CD4-positive, alpha-beta memory T cell (primary cell): ENCODE measurements around the gene FANCC. TPM values are rescaled to one million over a fixed set of nuclear protein-coding genes. Genes with fewer than 3 reads are reported as not detected.

Experiments used
- CTCF ChIA-PET: fragments of 350-600 bp; sonication (Branson Sonifier 250); formaldehyde crosslinking; loops from one replicate; lab custom pipeline; 2021; ENCODE audit warnings: inconsistent platforms; ENCODE audit not compliant: partially characterized antibody; lab: Charles Lee
- POLR2A ChIA-PET: fragments of 350-600 bp; sonication (Branson Sonifier 250); formaldehyde crosslinking; loops from one replicate; lab custom pipeline; 2021; ENCODE audit not compliant: partially characterized antibody; lab: Charles Lee
- DNase-seq, 5 donors: peaks; one replicate each; pipeline versions ENCODE4 v3.0.0 to v3.0.0-alpha.2; 2020 to 2022; ENCODE audit warnings: mixed read lengths in 1 of 5
- H3K27ac ChIP-seq: one replicate; pipeline ENCODE4 v1.7.0; 2013; ENCODE audit warnings: low read depth, low read length
- H3K27me3 ChIP-seq: 2 replicates; pipeline ENCODE4 v1.7.0; 2013; ENCODE audit warnings: mild to moderate bottlenecking, low read length, moderate library complexity; ENCODE audit not compliant: insufficient read depth
- H3K36me3 ChIP-seq: 2 replicates; pipeline ENCODE4 v1.7.0; 2013; ENCODE audit warnings: mild to moderate bottlenecking, low read length, moderate library complexity; ENCODE audit not compliant: insufficient read depth
- H3K4me1 ChIP-seq: 2 replicates; pipeline ENCODE4 v1.7.0; 2013; ENCODE audit warnings: mild to moderate bottlenecking, low read length, moderate library complexity; ENCODE audit not compliant: insufficient read depth
- H3K4me3 ChIP-seq, 2 donors: one replicate each; pipeline ENCODE4 v1.7.0; 2013; ENCODE audit warnings: low read length in 2 of 2, mild to moderate bottlenecking in 1 of 2
- H3K9me3 ChIP-seq, 2 donors: one replicate each; pipeline ENCODE4 v1.7.0; 2013; ENCODE audit warnings: low read length in 2 of 2, control low read depth in 1 of 2; ENCODE audit not compliant: control insufficient read depth in 1 of 2
- H3K27ac Mint-ChIP-seq, 7 donors: one replicate each; pipeline ENCODE4 v1.8.0; 2020 to 2021; ENCODE audit warnings: mixed read lengths in 7 of 7, mild to moderate bottlenecking in 6 of 7, inconsistent platforms in 3 of 7, moderate library complexity in 3 of 7
- H3K27me3 Mint-ChIP-seq, 2 donors: one replicate each; pipeline ENCODE4 v1.8.0; 2020 to 2021; ENCODE audit warnings: mixed read lengths in 2 of 2
- H3K36me3 Mint-ChIP-seq, 2 donors: one replicate each; pipeline ENCODE4 v1.8.0; 2020 to 2021; ENCODE audit warnings: mixed read lengths in 2 of 2, inconsistent platforms in 1 of 2, mild to moderate bottlenecking in 1 of 2
- H3K4me1 Mint-ChIP-seq, 4 donors: one replicate each; pipeline ENCODE4 v1.8.0; 2020 to 2021; ENCODE audit warnings: mixed read lengths in 4 of 4, mild to moderate bottlenecking in 1 of 4
- H3K4me3 Mint-ChIP-seq, 8 donors: one replicate each; pipeline ENCODE4 v1.8.0; 2020 to 2021; ENCODE audit warnings: mixed read lengths in 8 of 8, mild to moderate bottlenecking in 7 of 8, moderate library complexity in 6 of 8, inconsistent platforms in 3 of 8
- H3K9me3 Mint-ChIP-seq, 8 donors: one replicate each; pipeline ENCODE4 v1.8.0; 2020 to 2021; ENCODE audit warnings: mixed read lengths in 8 of 8, mild to moderate bottlenecking in 5 of 8, inconsistent platforms in 3 of 8, moderate library complexity in 1 of 8
- intact Hi-C: fragments of 100-400 bp; cut with micrococcal nuclease; formaldehyde crosslinking; loops from one replicate; pipeline ENCODE4 v1.15.1; 2023
- polyA plus RNA-seq, 2 donors: library from polyadenylated mRNA; unstranded; fragments of 300-500 nt; fragmentation: Illumina TruSeq; gene quantifications; one replicate each; pipeline ENCODE4 v1.2.3, GENCODE V29; 2021
- total RNA-seq, 2 experiments: library from RNA; stranded (reverse); gene quantifications; one replicate each; pipeline ENCODE4 v1.2.3, GENCODE V29; 2021

FANCC gene
- total and polyA plus RNA-seq, 4 experiments from 2014 or later = 0.77 to 4.9 (median 3.6) TPM

DNA sequence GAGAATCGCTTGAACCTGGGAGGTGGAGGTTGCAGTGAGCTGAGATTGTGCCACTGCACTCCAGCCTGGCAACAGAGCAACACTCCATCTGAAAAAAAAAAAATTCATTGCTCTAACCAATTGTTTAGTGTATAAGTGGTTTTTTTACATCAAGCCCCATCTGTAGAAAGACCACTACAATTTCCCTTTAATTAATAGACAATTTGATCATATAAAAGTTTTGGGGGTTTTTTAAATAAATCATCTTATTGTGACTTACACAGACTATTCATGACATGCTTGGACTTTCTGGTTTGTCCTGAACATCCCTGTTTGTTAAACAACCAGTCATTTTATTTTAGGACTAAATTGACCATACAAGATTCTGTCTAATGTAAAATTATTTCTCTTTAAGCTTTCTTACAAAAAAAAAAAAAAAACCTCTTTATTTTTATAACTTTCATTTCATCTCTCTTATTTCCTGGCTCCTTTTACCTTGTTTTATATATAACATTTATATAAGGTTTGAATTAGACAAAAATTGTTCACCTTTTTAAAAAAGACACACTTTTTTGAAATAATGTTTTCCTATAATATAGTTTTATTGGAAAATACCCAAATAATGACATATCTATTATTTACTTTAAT lies 9.8 kb upstream of the FANCC start:
- Histone ChIP-seq H3K4me1 (no peaks in the 10 kb centered on the region), H3K36me3 (no peaks in the 10 kb centered on the region), H3K4me3 (no peak overlapping the region), H3K27me3 (no peaks in the 10 kb centered on the region), H3K27ac (no peak overlapping the region), H3K9me3 (no peaks in the 10 kb centered on the region)
- H3K27me3 Mint-ChIP-seq = peaks cover 7 to 11% of the 10 kb centered on the region in 2 donors
- H3K9me3 Mint-ChIP-seq = peaks cover 0 to 13% (median 6%) of the 10 kb centered on the region in 8 donors
- no peaks in the 10 kb centered on the region for H3K4me1 Mint-ChIP-seq
- ChIA-PET POLR2A (no interaction called here), CTCF (no interaction called here)
- intact Hi-C loops = no loop called here
- H3K36me3 Mint-ChIP-seq = no peaks in the 10 kb centered on the region
- no peak overlapping the region for H3K27ac Mint-ChIP-seq
- no peak overlapping the region for H3K4me3 Mint-ChIP-seq
- no peak for DNase-seq

DNA sequence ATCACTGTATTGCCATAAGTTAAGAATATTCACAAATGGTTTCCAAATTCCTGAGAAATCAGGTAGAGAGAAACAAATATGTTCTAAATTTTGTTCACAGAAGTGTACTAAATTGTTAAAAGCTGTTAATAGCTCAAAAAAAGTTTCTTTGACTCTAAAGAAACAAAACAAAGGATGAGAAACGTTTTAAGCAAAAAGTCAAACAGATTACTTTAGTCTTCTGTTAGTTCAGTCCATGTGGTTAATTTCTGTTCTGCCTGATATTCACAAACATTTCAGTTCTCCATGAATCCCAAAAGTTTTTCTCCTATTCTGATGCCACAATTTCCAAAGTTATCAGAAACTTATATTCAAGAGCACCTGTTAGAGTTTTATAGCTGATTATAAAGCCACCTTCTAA lies 7.7 kb upstream of the FANCC start:
- Mint-ChIP-seq H3K36me3 (no peaks in the 10 kb centered on the region), H3K9me3 (peaks cover 0 to 13% (median 6%) of the 10 kb centered on the region in 8 donors), H3K27ac (no peak overlapping the region), H3K27me3 (peaks cover 0 to 4% of the 10 kb centered on the region in 2 donors), H3K4me1 (no peaks in the 10 kb centered on the region), H3K4me3 (no peak overlapping the region)
- no peaks in the 10 kb centered on the region for H3K4me1 ChIP-seq
- no peaks in the 10 kb centered on the region for H3K36me3 ChIP-seq
- intact Hi-C loops = no loop called here
- ChIA-PET POLR2A (no interaction called here), CTCF (interaction anchor here (0.8 kb wide), 1 partner anchor 11 kb away, joined by 3 read pairs; no protein-coding TSS in a partner anchor)
- H3K27ac ChIP-seq = no peak overlapping the region
- no peaks in the 10 kb centered on the region for H3K27me3 ChIP-seq
- H3K9me3 ChIP-seq = no peaks in the 10 kb centered on the region
- DNase-seq = no peak
- no peak overlapping the region for H3K4me3 ChIP-seq

- Histone ChIP-seq H3K27ac (peak overlapping the region; percentile 67), H3K4me1 (peaks cover 15% of the 10 kb centered on the region), H3K9me3 (no peaks in the 10 kb centered on the region), H3K36me3 (no peaks in the 10 kb centered on the region), H3K27me3 (no peaks in the 10 kb centered on the region), H3K4me3 (peak overlapping the region in 1 of 2 donors; percentile 55)
- CTCF ChIA-PET = no interaction called here
- Mint-ChIP-seq H3K4me3 (peak overlapping the region; percentile 91 to 98 (median 93)), H3K27ac (peak overlapping the region; percentile 80 to 95 (median 89)), H3K9me3 (no peaks in the 10 kb centered on the region), H3K27me3 (no peaks in the 10 kb centered on the region), H3K36me3 (peaks cover 0 to 6% of the 10 kb centered on the region in 2 donors), H3K4me1 (peaks cover 5 to 21% (median 14%) of the 10 kb centered on the region in 4 donors)
- POLR2A ChIA-PET = interaction anchor here (1.0 kb wide), 1 partner anchor 558 kb away, joined by 3 read pairs; the partner anchor contains the start of gene ERCC6L2
- no peak for DNase-seq
- intact Hi-C loops = loop anchor here (2.0 kb wide), 2 partner anchors 193 to 591 kb away; partner anchors contain the start of gene AOPEP
Observed at GRCh38 chr9:95317893-95318211, 343 bp upstream of the FANCC start.

DNA sequence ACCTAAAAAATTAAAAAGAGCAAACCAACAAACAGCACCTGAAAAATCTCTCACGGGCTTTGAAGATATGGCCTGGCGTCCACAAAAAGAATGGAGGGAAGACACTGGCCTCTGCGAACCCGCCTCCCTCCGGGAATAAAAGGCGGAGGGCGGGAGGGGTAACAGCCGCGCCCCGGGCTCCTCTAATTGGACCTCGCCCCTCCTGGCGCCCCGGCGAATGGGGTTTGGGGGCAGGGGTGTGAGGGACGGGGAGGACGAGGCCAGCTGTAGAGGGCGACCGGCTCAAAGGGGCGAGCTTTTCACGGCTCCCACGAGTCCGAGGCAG lies 753 bp downstream of the FANCC start:
- POLR2A ChIA-PET = interaction anchor here (1.0 kb wide), 1 partner anchor 559 kb away, joined by 3 read pairs; the partner anchor contains the start of gene ERCC6L2

DNA sequence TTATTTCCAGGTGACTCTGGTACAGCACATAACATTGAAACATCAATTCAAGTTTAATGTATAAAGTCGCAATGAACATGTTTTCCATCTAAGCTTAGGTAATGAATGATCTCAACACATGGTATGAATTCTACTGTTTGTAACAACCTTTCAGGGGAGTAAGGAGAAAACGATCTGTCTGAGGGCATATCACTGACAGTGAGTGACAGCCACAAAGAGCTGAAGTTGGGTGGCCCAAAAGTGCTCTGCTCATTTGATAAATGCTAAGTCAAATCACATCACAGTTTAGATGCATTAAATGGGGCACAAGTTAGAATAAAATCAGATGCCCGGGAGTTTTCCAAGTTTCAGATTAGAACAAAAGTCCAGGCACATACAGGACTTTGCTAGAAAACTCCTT lies 1.2 kb downstream of the FANCC start:
- no peak overlapping the region for H3K27ac ChIP-seq
- Mint-ChIP-seq H3K4me3 (peak overlapping the region; percentile 80 to 98 (median 92)), H3K4me1 (peaks cover 7 to 21% (median 14%) of the 10 kb centered on the region in 4 donors)

More for the DNA sequence above, 753 bp downstream of the FANCC start:
- Histone ChIP-seq H3K27ac (peak overlapping the region; percentile 67), H3K4me3 (peak overlapping the region in 1 of 2 donors; percentile 55), H3K36me3 (no peaks in the 10 kb centered on the region), H3K4me1 (peaks cover 15% of the 10 kb centered on the region), H3K9me3 (no peaks in the 10 kb centered on the region), H3K27me3 (no peaks in the 10 kb centered on the region)
- Mint-ChIP-seq H3K4me1 (peaks cover 7 to 21% (median 14%) of the 10 kb centered on the region in 4 donors), H3K4me3 (peak overlapping the region; percentile 80 to 98 (median 92)), H3K36me3 (peaks cover 0 to 6% of the 10 kb centered on the region in 2 donors), H3K9me3 (no peaks in the 10 kb centered on the region), H3K27me3 (peaks cover 0 to 3% of the 10 kb centered on the region in 2 donors), H3K27ac (peak overlapping the region in 5 of 7 donors; percentile 21 to 91 (median 72))
- CTCF ChIA-PET = no interaction called here
- intact Hi-C loops = loop anchor here (2.0 kb wide), 2 partner anchors 194 to 590 kb away; partner anchors contain the start of gene AOPEP
- DNase-seq = peak in 1 of 5 donors; percentile 40

DNA sequence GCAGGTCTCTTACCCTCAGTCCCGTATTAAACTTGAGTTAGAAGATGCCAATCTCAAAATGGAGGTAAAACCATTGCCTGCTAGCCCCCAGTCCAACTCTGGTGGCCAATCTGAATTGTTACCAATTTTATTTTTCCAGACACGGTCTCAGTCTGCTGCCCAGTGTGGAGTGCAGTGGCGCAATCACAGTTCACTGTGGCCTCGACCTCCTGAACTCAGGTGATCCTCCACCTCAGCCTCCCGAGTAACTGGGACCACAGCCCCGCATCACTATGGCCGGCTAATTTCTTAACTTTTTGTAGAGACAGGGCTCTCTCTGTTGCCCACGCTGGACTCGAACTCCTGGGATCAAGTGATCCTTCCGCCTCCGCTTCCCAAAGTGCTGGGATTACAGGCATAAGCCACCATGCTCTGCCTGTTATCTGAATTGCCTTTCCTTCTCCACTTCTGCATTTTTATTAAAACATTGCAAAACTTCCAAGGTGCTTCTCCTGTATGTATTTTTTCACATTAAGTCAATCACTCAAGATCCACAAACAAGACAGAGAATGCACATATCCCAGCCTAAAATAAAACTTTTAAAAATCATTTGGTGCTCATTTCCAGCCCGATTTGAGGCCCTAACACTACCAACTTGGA lies 2.3 kb downstream of the FANCC start:
- H3K27ac Mint-ChIP-seq = peak overlapping the region in 1 of 7 donors; percentile 6
- H3K4me3 ChIP-seq = no peak overlapping the region
- H3K27me3 Mint-ChIP-seq = peaks cover 0 to 3% of the 10 kb centered on the region in 2 donors
- peaks cover 15% of the 10 kb centered on the region for H3K4me1 ChIP-seq
- peaks cover 0 to 6% of the 10 kb centered on the region in 2 donors for H3K36me3 Mint-ChIP-seq
- H3K4me3 Mint-ChIP-seq = no peak overlapping the region
- H3K27me3 ChIP-seq = no peaks in the 10 kb centered on the region
- DNase-seq = no peak
- H3K9me3 Mint-ChIP-seq = no peaks in the 10 kb centered on the region
- intact Hi-C loops = no loop called here
- no peaks in the 10 kb centered on the region for H3K9me3 ChIP-seq
- no peaks in the 10 kb centered on the region for H3K36me3 ChIP-seq
- ChIA-PET POLR2A (no interaction called here), CTCF (no interaction called here)
- peaks cover 7 to 21% (median 14%) of the 10 kb centered on the region in 4 donors for H3K4me1 Mint-ChIP-seq
- no peak overlapping the region for H3K27ac ChIP-seq

More for the DNA sequence above, 1.2 kb downstream of the FANCC start:
- POLR2A ChIA-PET = no interaction called here
- Histone ChIP-seq H3K27me3 (no peaks in the 10 kb centered on the region), H3K4me1 (peaks cover 15% of the 10 kb centered on the region), H3K4me3 (peak overlapping the region in 1 of 2 donors; percentile 55), H3K9me3 (no peaks in the 10 kb centered on the region), H3K36me3 (no peaks in the 10 kb centered on the region)
- intact Hi-C loops = loop anchor here (2.0 kb wide), 2 partner anchors 195 to 589 kb away; partner anchors contain the start of gene AOPEP
- DNase-seq = no peak
- no peaks in the 10 kb centered on the region for H3K9me3 Mint-ChIP-seq
- H3K36me3 Mint-ChIP-seq = peaks cover 0 to 6% of the 10 kb centered on the region in 2 donors
- peak overlapping the region in 5 of 7 donors; percentile 21 to 91 (median 72) for H3K27ac Mint-ChIP-seq
- CTCF ChIA-PET = no interaction called here
- peaks cover 0 to 3% of the 10 kb centered on the region in 2 donors for H3K27me3 Mint-ChIP-seq

DNA sequence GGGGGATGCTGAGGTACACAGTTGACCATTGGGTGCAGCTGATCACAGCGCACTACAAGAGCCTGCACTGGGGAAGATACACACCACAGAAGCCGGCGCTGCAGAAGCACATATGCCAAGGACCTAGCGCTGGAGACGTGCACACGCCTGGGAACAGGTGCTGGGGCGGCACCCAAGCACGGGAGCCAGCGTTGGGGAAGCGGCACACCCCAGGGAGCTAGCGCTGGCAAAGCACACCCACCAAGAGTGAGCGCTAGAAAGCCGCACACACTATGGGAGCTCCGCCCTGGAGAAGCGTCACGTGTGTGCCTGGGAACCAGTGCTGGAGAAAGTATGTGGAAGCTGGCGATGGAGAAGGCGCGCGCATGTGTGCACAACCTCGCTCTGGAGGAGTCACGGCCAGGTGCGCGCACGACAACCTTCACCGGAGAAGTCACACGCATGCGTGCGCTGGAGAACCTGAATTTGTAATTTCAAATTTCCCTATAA lies 4.5 kb downstream of the FANCC start:
- Histone ChIP-seq H3K27me3 (no peaks in the 10 kb centered on the region), H3K27ac (no peak overlapping the region), H3K4me1 (peaks cover 14% of the 10 kb centered on the region), H3K9me3 (no peaks in the 10 kb centered on the region), H3K36me3 (no peaks in the 10 kb centered on the region), H3K4me3 (no peak overlapping the region)
- peaks cover 0 to 6% of the 10 kb centered on the region in 2 donors for H3K36me3 Mint-ChIP-seq
- ChIA-PET CTCF (no interaction called here), POLR2A (no interaction called here)
- peaks cover 0 to 3% of the 10 kb centered on the region in 2 donors for H3K27me3 Mint-ChIP-seq
- peak overlapping the region in 2 of 7 donors; percentile 12 to 48 for H3K27ac Mint-ChIP-seq
- H3K9me3 Mint-ChIP-seq = no peaks in the 10 kb centered on the region
- DNase-seq = no peak
- H3K4me1 Mint-ChIP-seq = peaks cover 7 to 20% (median 14%) of the 10 kb centered on the region in 4 donors
- intact Hi-C loops = no loop called here
- H3K4me3 Mint-ChIP-seq = peak overlapping the region in 2 of 8 donors; percentile 20 to 38
